ENCODE data around the gene MMEL1. TPM values are rescaled to one million over a fixed set of nuclear protein-coding genes. Genes with fewer than 3 reads are reported as not detected.

MMEL1 gene
- total and polyA plus RNA-seq, 2 of the 13 experiments (the other 11 are each of a cell fraction or from before 2014, with no cell fraction given) = 0.48 TPM; not detected in 1

DNA sequence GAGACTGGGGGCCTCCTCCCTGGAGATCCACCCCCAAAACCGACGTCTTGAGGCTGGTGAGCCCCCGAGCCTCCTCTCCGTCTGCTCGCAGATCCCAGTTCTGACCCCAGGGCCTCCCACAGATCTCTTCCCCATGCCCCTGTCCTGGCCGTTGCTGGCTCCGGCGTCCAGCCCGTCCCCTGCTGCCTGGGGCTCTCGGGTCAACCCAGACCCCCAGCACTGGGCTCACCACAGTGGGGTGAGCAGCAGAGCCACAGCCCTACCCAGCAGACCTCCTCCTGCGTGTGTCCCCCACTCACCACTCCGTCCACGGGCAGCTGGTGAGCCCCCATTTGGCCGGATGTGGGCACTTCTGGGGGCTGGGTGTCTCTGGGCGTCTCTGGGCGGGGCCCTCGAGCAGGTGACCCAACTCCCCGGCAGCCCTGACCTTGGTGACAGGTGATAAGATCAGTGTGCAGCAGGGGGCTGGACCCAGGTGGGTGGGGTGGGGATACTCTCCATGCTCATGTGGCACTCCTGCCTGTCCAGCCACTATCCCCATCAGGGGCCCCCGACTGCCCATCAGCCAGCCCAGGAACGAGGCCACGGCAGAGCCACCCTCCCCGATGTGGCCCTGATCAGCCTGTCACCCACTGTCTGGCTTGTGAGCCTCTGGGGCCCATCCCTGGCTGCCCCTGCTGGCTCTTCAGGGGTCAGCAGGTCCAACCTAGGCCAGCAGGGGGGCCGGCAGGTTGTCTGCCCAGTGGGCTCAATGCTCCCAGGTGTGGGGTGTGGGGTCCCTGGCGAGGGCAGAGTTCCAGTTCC, 75.9 kb downstream of the MMEL1 start (continued):
- no peak for TF ChIP-seq KAT7 (CRISPR knock-in tag; IDR thresholded peaks at IDR 0.05; ENCODE audit: borderline replicate concordance)
- TF ChIP-seq KDM3A (CRISPR knock-in tag; IDR thresholded peaks at IDR 0.05; ENCODE audit: low read depth) = no peak
- TF ChIP-seq, protein P1, sequence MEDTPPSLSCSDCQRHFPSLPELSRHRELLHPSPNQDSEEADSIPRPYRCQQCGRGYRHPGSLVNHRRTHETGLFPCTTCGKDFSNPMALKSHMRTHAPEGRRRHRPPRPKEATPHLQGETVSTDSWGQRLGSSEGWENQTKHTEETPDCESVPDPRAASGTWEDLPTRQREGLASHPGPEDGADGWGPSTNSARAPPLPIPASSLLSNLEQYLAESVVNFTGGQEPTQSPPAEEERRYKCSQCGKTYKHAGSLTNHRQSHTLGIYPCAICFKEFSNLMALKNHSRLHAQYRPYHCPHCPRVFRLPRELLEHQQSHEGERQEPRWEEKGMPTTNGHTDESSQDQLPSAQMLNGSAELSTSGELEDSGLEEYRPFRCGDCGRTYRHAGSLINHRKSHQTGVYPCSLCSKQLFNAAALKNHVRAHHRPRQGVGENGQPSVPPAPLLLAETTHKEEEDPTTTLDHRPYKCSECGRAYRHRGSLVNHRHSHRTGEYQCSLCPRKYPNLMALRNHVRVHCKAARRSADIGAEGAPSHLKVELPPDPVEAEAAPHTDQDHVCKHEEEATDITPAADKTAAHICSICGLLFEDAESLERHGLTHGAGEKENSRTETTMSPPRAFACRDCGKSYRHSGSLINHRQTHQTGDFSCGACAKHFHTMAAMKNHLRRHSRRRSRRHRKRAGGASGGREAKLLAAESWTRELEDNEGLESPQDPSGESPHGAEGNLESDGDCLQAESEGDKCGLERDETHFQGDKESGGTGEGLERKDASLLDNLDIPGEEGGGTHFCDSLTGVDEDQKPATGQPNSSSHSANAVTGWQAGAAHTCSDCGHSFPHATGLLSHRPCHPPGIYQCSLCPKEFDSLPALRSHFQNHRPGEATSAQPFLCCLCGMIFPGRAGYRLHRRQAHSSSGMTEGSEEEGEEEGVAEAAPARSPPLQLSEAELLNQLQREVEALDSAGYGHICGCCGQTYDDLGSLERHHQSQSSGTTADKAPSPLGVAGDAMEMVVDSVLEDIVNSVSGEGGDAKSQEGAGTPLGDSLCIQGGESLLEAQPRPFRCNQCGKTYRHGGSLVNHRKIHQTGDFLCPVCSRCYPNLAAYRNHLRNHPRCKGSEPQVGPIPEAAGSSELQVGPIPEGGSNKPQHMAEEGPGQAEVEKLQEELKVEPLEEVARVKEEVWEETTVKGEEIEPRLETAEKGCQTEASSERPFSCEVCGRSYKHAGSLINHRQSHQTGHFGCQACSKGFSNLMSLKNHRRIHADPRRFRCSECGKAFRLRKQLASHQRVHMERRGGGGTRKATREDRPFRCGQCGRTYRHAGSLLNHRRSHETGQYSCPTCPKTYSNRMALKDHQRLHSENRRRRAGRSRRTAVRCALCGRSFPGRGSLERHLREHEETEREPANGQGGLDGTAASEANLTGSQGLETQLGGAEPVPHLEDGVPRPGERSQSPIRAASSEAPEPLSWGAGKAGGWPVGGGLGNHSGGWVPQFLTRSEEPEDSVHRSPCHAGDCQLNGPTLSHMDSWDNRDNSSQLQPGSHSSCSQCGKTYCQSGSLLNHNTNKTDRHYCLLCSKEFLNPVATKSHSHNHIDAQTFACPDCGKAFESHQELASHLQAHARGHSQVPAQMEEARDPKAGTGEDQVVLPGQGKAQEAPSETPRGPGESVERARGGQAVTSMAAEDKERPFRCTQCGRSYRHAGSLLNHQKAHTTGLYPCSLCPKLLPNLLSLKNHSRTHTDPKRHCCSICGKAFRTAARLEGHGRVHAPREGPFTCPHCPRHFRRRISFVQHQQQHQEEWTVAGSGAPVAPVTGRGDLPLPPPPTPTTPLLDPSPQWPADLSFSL (CRISPR knock-in tag; IDR thresholded peaks at IDR 0.05) = no peak
- TF ChIP-seq, protein P2, sequence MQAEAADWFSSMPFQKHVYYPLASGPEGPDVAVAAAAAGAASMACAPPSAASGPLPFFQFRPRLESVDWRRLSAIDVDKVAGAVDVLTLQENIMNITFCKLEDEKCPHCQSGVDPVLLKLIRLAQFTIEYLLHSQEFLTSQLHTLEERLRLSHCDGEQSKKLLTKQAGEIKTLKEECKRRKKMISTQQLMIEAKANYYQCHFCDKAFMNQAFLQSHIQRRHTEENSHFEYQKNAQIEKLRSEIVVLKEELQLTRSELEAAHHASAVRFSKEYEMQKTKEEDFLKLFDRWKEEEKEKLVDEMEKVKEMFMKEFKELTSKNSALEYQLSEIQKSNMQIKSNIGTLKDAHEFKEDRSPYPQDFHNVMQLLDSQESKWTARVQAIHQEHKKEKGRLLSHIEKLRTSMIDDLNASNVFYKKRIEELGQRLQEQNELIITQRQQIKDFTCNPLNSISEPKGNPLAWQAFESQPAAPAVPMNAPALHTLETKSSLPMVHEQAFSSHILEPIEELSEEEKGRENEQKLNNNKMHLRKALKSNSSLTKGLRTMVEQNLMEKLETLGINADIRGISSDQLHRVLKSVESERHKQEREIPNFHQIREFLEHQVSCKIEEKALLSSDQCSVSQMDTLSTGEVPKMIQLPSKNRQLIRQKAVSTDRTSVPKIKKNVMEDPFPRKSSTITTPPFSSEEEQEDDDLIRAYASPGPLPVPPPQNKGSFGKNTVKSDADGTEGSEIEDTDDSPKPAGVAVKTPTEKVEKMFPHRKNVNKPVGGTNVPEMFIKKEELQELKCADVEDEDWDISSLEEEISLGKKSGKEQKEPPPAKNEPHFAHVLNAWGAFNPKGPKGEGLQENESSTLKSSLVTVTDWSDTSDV (CRISPR knock-in tag; IDR thresholded peaks at IDR 0.05) = no peak
- TF ChIP-seq NR2C2 (CRISPR knock-in tag; IDR thresholded peaks at IDR 0.05; ENCODE audit: borderline replicate concordance) = 0 out of 2 replicates have a peak, but pooled peaks have one; percentile 32
- TF ChIP-seq, protein P3, sequence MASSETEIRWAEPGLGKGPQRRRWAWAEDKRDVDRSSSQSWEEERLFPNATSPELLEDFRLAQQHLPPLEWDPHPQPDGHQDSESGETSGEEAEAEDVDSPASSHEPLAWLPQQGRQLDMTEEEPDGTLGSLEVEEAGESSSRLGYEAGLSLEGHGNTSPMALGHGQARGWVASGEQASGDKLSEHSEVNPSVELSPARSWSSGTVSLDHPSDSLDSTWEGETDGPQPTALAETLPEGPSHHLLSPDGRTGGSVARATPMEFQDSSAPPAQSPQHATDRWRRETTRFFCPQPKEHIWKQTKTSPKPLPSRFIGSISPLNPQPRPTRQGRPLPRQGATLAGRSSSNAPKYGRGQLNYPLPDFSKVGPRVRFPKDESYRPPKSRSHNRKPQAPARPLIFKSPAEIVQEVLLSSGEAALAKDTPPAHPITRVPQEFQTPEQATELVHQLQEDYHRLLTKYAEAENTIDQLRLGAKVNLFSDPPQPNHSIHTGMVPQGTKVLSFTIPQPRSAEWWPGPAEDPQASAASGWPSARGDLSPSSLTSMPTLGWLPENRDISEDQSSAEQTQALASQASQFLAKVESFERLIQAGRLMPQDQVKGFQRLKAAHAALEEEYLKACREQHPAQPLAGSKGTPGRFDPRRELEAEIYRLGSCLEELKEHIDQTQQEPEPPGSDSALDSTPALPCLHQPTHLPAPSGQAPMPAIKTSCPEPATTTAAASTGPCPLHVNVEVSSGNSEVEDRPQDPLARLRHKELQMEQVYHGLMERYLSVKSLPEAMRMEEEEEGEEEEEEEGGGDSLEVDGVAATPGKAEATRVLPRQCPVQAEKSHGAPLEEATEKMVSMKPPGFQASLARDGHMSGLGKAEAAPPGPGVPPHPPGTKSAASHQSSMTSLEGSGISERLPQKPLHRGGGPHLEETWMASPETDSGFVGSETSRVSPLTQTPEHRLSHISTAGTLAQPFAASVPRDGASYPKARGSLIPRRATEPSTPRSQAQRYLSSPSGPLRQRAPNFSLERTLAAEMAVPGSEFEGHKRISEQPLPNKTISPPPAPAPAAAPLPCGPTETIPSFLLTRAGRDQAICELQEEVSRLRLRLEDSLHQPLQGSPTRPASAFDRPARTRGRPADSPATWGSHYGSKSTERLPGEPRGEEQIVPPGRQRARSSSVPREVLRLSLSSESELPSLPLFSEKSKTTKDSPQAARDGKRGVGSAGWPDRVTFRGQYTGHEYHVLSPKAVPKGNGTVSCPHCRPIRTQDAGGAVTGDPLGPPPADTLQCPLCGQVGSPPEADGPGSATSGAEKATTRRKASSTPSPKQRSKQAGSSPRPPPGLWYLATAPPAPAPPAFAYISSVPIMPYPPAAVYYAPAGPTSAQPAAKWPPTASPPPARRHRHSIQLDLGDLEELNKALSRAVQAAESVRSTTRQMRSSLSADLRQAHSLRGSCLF (CRISPR knock-in tag; IDR thresholded peaks at IDR 0.05; ENCODE audit: borderline replicate concordance) = no peak
- no peak for TF ChIP-seq TOE1 (CRISPR knock-in tag; IDR thresholded peaks at IDR 0.05)
- no peak for TF ChIP-seq SCMH1 (CRISPR knock-in tag; IDR thresholded peaks at IDR 0.05; ENCODE audit: borderline replicate concordance)
- TF ChIP-seq, protein P4, sequence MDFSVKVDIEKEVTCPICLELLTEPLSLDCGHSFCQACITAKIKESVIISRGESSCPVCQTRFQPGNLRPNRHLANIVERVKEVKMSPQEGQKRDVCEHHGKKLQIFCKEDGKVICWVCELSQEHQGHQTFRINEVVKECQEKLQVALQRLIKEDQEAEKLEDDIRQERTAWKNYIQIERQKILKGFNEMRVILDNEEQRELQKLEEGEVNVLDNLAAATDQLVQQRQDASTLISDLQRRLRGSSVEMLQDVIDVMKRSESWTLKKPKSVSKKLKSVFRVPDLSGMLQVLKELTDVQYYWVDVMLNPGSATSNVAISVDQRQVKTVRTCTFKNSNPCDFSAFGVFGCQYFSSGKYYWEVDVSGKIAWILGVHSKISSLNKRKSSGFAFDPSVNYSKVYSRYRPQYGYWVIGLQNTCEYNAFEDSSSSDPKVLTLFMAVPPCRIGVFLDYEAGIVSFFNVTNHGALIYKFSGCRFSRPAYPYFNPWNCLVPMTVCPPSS (IDR thresholded peaks at IDR 0.05) = no peak
- no peak; the same call in 1 of the 2 replicates for TF ChIP-seq SMAD1 (CRISPR knock-in tag; IDR thresholded peaks at IDR 0.05; ENCODE audit: borderline replicate concordance, low read depth)
- TF ChIP-seq, protein P5, sequence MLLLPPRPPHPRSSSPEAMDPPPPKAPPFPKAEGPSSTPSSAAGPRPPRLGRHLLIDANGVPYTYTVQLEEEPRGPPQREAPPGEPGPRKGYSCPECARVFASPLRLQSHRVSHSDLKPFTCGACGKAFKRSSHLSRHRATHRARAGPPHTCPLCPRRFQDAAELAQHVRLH (CRISPR knock-in tag; IDR thresholded peaks at IDR 0.05; ENCODE audit: borderline replicate concordance, low read depth) = 0 out of 2 replicates have a peak, but pooled peaks have one; percentile 2

Data from HepG2 (cell line).